GM12892 (cell line): ENCODE results near the gene S100G.

Experiments used
- POLR2A ChIP-seq: IDR thresholded peaks from 2 replicates; pipeline ENCODE4 v1.6.1; 2011; ENCODE audit warnings: low read depth, low read length, control low read depth
- POLR2AphosphoS5 ChIP-seq: IDR thresholded peaks from 2 replicates; pipeline ENCODE4 v1.6.1; 2011; ENCODE audit warnings: low read depth, low read length, control low read depth
- TAF1 ChIP-seq: IDR thresholded peaks from 2 replicates; pipeline ENCODE4 v1.6.1; 2011; ENCODE audit warnings: low read depth, mild to moderate bottlenecking, control low read depth, low read length, borderline replicate concordance

DNA sequence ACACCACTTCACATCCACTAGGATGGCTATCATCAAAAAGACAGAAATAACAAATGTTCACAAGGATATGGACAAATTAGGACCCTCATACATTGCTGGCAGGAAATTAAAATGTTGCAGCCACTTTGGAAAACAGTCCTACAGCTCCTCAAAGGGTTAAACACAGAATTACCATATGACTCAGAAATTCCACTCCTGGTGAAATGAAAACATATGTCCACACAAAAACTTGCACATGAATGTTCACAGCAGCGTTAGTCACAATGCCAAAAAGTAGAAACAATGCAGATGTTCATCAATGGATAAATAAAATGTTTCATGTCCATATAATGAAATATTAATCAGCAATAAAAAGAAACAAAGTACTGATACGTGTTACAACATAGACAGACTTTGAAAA is 15.1 kb downstream of the S100G start:
- TF ChIP-seq TAF1 (no peak), POLR2A (no peak), POLR2AphosphoS5 (no peak)
